H9 (cell line): ENCODE results near the gene LRFN2. TPM values are rescaled to one million over a fixed set of nuclear protein-coding genes. Genes with fewer than 3 reads are reported as not detected.

Experiments used
- DNase-seq: peaks from one replicate; pipeline ENCODE4 v3.0.0-alpha.2; 2017
- H2AFZ ChIP-seq: one replicate; pipeline ENCODE4 v1.6.1; 2013; ENCODE audit warnings: mild to moderate bottlenecking, low read length, control low read depth, moderate library complexity
- H2AK5ac ChIP-seq: 2 replicates; pipeline ENCODE4 v1.6.1; 2013; ENCODE audit warnings: low read length, control low read depth, mixed read lengths; ENCODE audit not compliant: insufficient read length
- H2BK120ac ChIP-seq: one replicate; pipeline ENCODE4 v1.6.1; 2013; ENCODE audit warnings: low read depth, mild to moderate bottlenecking, low read length, control low read depth, inconsistent platforms; ENCODE audit not compliant: poor library complexity, severe bottlenecking
- H2BK12ac ChIP-seq: 2 replicates; pipeline ENCODE4 v1.6.1; 2013; ENCODE audit warnings: low read length, control low read depth, mixed read lengths, low read depth; ENCODE audit not compliant: insufficient read length
- H2BK15ac ChIP-seq: 2 replicates; pipeline ENCODE4 v1.6.1; 2013; ENCODE audit warnings: low read depth, low read length, control low read depth
- H2BK20ac ChIP-seq: one replicate; pipeline ENCODE4 v1.6.1; 2013; ENCODE audit warnings: low read depth, mild to moderate bottlenecking, low read length, control low read depth, inconsistent platforms; ENCODE audit not compliant: poor library complexity, severe bottlenecking
- H2BK5ac ChIP-seq: 2 replicates; pipeline ENCODE4 v1.6.1; 2013; ENCODE audit warnings: low read length, control low read depth, mixed read lengths; ENCODE audit not compliant: insufficient read length
- H3K14ac ChIP-seq: 2 replicates; pipeline ENCODE4 v1.6.1; 2013; ENCODE audit warnings: low read length, control low read depth; ENCODE audit not compliant: insufficient read depth
- H3K18ac ChIP-seq: 2 replicates; pipeline ENCODE4 v1.6.1; 2013; ENCODE audit warnings: low read depth, mild to moderate bottlenecking, mixed read lengths, low read length, control low read depth; ENCODE audit not compliant: insufficient read length
- H3K23ac ChIP-seq: 2 replicates; pipeline ENCODE4 v1.6.1; 2013; ENCODE audit warnings: low read length, control low read depth, mixed read lengths, low read depth; ENCODE audit not compliant: insufficient read length
- H3K23me2 ChIP-seq: 2 replicates; pipeline ENCODE4 v1.6.1; 2013; ENCODE audit warnings: low read depth, mild to moderate bottlenecking, mixed read lengths, low read length, control low read depth; ENCODE audit not compliant: insufficient read length, poor library complexity, severe bottlenecking
- H3K27ac ChIP-seq: 2 replicates; pipeline ENCODE4 v1.5.1; 2013; ENCODE audit warnings: low read length, control low read depth, mixed read lengths, low read depth; ENCODE audit not compliant: insufficient read length
- H3K27me3 ChIP-seq: 2 replicates; pipeline ENCODE4 v1.6.1; 2013; ENCODE audit warnings: low read length, control low read depth, inconsistent platforms; ENCODE audit not compliant: insufficient read depth
- H3K4ac ChIP-seq: 2 replicates; pipeline ENCODE4 v1.6.1; 2013; ENCODE audit warnings: low read depth, mild to moderate bottlenecking, control low read depth, inconsistent platforms, low read length, moderate library complexity
- H3K4me1 ChIP-seq: 2 replicates; pipeline ENCODE4 v1.6.1; 2013; ENCODE audit warnings: low read length, control low read depth, inconsistent platforms; ENCODE audit not compliant: insufficient read depth
- H3K4me2 ChIP-seq: 2 replicates; pipeline ENCODE4 v1.6.1; 2013; ENCODE audit warnings: low read length, control low read depth, mixed read lengths; ENCODE audit not compliant: insufficient read length, insufficient read depth
- H3K56ac ChIP-seq: 2 replicates; pipeline ENCODE4 v1.6.1; 2013; ENCODE audit warnings: low read depth, mild to moderate bottlenecking, mixed read lengths, low read length, control low read depth; ENCODE audit not compliant: insufficient read length
- H3K79me1 ChIP-seq: 2 replicates; pipeline ENCODE4 v1.6.1; 2013; ENCODE audit warnings: low read depth, mild to moderate bottlenecking, moderate library complexity, low read length, control low read depth, inconsistent platforms; ENCODE audit not compliant: insufficient read depth, poor library complexity, severe bottlenecking
- H3K79me2 ChIP-seq: 2 replicates; pipeline ENCODE4 v1.6.1; 2013; ENCODE audit warnings: low read length, control low read depth, inconsistent platforms; ENCODE audit not compliant: insufficient read depth
- H3K9ac ChIP-seq: 2 replicates; pipeline ENCODE4 v1.6.1; 2013; ENCODE audit warnings: low read length, control low read depth, mixed read lengths; ENCODE audit not compliant: insufficient read length; ENCODE audit errors: extremely low read depth
- H3K9me3 ChIP-seq: one replicate; pipeline ENCODE4 v1.6.1; 2013; ENCODE audit warnings: low read depth, low read length, inconsistent platforms; ENCODE audit not compliant: control insufficient read depth
- H3T11ph ChIP-seq: one replicate; pipeline ENCODE4 v1.6.1; 2013; ENCODE audit warnings: mild to moderate bottlenecking, low read length, control low read depth, inconsistent platforms
- H4K20me1 ChIP-seq: one replicate; pipeline ENCODE4 v1.6.1; 2013; ENCODE audit not compliant: control insufficient read depth, insufficient read length, insufficient read depth
- H4K5ac ChIP-seq: 2 replicates; pipeline ENCODE4 v1.6.1; 2013; ENCODE audit warnings: low read depth, mild to moderate bottlenecking, mixed read lengths, low read length, control low read depth; ENCODE audit not compliant: insufficient read length
- H4K8ac ChIP-seq: replicated peaks from 2 replicates; pipeline ENCODE4 v1.6.1; 2013; ENCODE audit warnings: low read length, control low read depth, mixed read lengths, low read depth; ENCODE audit not compliant: insufficient read length
- H4K91ac ChIP-seq: 2 replicates; pipeline ENCODE4 v1.6.1; 2013; ENCODE audit warnings: low read depth, mild to moderate bottlenecking, moderate library complexity, mixed read lengths, low read length, control low read depth; ENCODE audit not compliant: insufficient read length
- H3K27ac Mint-ChIP-seq, 3 experiments: 2 replicates in 2 of 3; 3 replicates in 1 of 3; pipeline ENCODE4 v1.8.0; 2020 to 2021; ENCODE audit warnings: mixed read lengths in 3 of 3, mild to moderate bottlenecking in 1 of 3, moderate library complexity in 1 of 3
- H3K27me3 Mint-ChIP-seq: 2 replicates; pipeline ENCODE4 v1.8.0; 2021; ENCODE audit warnings: low read depth, mild to moderate bottlenecking, moderate library complexity, mixed read lengths
- H3K36me3 Mint-ChIP-seq, 3 experiments: 2 replicates in 2 of 3; 3 replicates in 1 of 3; pipeline ENCODE4 v1.8.0; 2020 to 2021; ENCODE audit warnings: low read depth in 3 of 3, mixed read lengths in 3 of 3; ENCODE audit not compliant: insufficient read depth in 1 of 3
- H3K4me1 Mint-ChIP-seq, 2 experiments: 2 replicates each; pipeline ENCODE4 v1.8.0; 2020; ENCODE audit warnings: mixed read lengths in 2 of 2
- H3K4me3 Mint-ChIP-seq, 2 experiments: 2 replicates in 1 of 2; 3 replicates in 1 of 2; pipeline ENCODE4 v1.8.0; 2020 to 2021; ENCODE audit warnings: mild to moderate bottlenecking in 2 of 2, mixed read lengths in 2 of 2, moderate library complexity in 1 of 2
- H3K9me3 Mint-ChIP-seq, 2 experiments: 2 replicates in 1 of 2; 3 replicates in 1 of 2; pipeline ENCODE4 v1.8.0; 2020; ENCODE audit warnings: mild to moderate bottlenecking in 2 of 2, mixed read lengths in 2 of 2, moderate library complexity in 1 of 2
- CTCF ChIP-seq: fragments of 200-600 bp; sonication (generic); conservative IDR thresholded peaks from 3 replicates; pipeline ENCODE4 v1.8.0; 2021; ENCODE audit warnings: antibody characterized with exemption, mild to moderate bottlenecking
- WGBS: extraction: QIAGEN DNeasy Blood & Tissue Kit; methylation state at CpG from one replicate; pipeline ENCODE4 v1.1.7; 2013; ENCODE audit warnings: missing lambda C conversion rate, low lambda C conversion rate, mixed read lengths; ENCODE audit not compliant: insufficient read length; ENCODE audit errors: extremely low coverage; 5-methylcytosine and 5-hydroxymethylcytosine counted together
- total RNA-seq: library from RNA; stranded (reverse); gene quantifications from 2 replicates; pipeline ENCODE4 v1.2.1, GENCODE V29; 2021

LRFN2 gene
- total RNA-seq, 1 experiment from 2014 or later, result 0.11 TPM

GRCh38 chr6:40629463-40629862 lies 42.3 kb upstream of the LRFN2 start:
- no peak overlapping the region for H3K4me2 ChIP-seq
- H3K4me1 Mint-ChIP-seq, result peaks cover 0 to 10% of the 10 kb centered on the region in 2 experiments; a peak in 1 of 4 replicates

More at GRCh38 chr6:40629463-40629862, 42.3 kb upstream of the LRFN2 start:
- Mint-ChIP-seq H3K27ac (no peak overlapping the region; a peak in 1 of 7 replicates), H3K36me3 (peaks cover 0 to 10% (median 2%) of the 10 kb centered on the region in 3 experiments; a peak in 3 of 7 replicates), H3K27me3 (peaks cover 2% of the 10 kb centered on the region; the same call in 1 of the 2 replicates), H3K4me3 (no peak overlapping the region), H3K9me3 (peaks cover 7 to 10% of the 10 kb centered on the region in 2 experiments; a peak in 4 of 5 replicates)
- Histone ChIP-seq H2AFZ (no peak overlapping the region), H2BK15ac (no peak overlapping the region), H3K27me3 (no peaks in the 10 kb centered on the region), H3K18ac (no peak overlapping the region), H3K27ac (no peak overlapping the region), H4K91ac (no peak overlapping the region), H4K5ac (no peak overlapping the region), H2BK5ac (no peak overlapping the region), H3K23me2 (no peaks in the 10 kb centered on the region), H3K79me1 (no peaks in the 10 kb centered on the region), H3K9me3 (no peaks in the 10 kb centered on the region), H4K20me1 (no peaks in the 10 kb centered on the region), H4K8ac (no peak overlapping the region), H2BK20ac (no peak overlapping the region), H3K9ac (no peak overlapping the region), H2BK12ac (no peak overlapping the region), H2BK120ac (no peak overlapping the region), H3K56ac (no peak overlapping the region), H3K23ac (no peak overlapping the region), H3K4me1 (no peaks in the 10 kb centered on the region), H3K79me2 (no peaks in the 10 kb centered on the region), H3K14ac (no peak overlapping the region), H3K4ac (no peak overlapping the region), H3T11ph (no peak overlapping the region), H2AK5ac (no peak overlapping the region)
- no peak for TF ChIP-seq CTCF
- DNase-seq, result no peak
- no CpG with 5 or more reads among the region's 6 CpGs for WGBS
